Spleen (tissue), 7 donors: Measurements from ENCODE around the gene GDPD3.

Experiments
- POLR2A ChIP-seq, 3 donors: fragments of 450-650 bp; IDR thresholded peaks; one replicate each; pipeline ENCODE4 v1.5.1; 2017; ENCODE audit warnings: antibody characterized with exemption in 3 of 3, mild to moderate bottlenecking in 1 of 3
- TF ChIP-seq, protein P1 (sequence below), 11 experiments: fragments of 200-600 bp in 7 of 11; fragments of 450-650 bp in 4 of 11; sonication (generic) in 4 of 11; IDR thresholded peaks in 8 of 11; conservative IDR thresholded peaks in 3 of 11; 1 replicate in 7 of 11; 2 replicates in 4 of 11; pipeline versions ENCODE4 v1.4.0 to v1.8.0; 2016 to 2021; ENCODE audit warnings: antibody characterized with exemption in 11 of 11, inconsistent platforms in 4 of 11, mild to moderate bottlenecking in 1 of 11
- donor health status: DM: no; HTN: no; CAD: no; lungs with moderate emphysema.
- donor health status: DM: no; HTN: no; CAD: no.
- donor health status: DM: no; HTN: no; CAD: no.

DNA sequence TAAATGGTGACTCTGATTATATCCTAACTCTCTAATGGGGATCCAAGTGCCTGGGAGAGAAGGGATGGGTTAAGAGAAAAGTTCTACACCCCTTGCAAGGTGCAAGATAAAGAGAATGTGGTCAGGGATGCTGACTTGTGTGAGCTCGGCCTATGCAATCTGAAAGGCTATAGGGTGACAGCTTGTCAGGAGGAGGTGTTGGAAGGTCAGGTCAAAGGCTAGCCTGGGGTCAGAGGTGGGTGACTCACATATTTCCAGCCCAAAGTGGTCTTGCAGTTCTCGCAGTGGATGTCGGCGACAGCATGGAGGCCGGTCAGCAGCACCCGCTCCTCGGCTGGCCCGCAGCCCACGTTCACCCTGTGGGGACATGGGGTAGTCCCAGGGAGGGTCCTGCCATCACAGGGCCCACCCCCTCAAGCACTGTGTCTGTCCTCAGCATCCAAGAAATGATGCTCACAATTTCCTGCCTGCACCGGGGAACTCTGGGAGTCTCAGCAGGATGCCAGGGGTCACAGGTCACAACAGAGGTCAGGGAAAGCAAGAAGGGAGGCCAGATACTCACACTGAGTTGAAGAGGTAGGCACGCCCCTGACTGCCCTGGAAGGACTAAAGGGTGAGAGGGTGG is 18.7 kb downstream of the GDPD3 start:
- TF ChIP-seq POLR2A (IDR thresholded peaks at IDR 0.05): no peak
- TF ChIP-seq, protein P1, sequence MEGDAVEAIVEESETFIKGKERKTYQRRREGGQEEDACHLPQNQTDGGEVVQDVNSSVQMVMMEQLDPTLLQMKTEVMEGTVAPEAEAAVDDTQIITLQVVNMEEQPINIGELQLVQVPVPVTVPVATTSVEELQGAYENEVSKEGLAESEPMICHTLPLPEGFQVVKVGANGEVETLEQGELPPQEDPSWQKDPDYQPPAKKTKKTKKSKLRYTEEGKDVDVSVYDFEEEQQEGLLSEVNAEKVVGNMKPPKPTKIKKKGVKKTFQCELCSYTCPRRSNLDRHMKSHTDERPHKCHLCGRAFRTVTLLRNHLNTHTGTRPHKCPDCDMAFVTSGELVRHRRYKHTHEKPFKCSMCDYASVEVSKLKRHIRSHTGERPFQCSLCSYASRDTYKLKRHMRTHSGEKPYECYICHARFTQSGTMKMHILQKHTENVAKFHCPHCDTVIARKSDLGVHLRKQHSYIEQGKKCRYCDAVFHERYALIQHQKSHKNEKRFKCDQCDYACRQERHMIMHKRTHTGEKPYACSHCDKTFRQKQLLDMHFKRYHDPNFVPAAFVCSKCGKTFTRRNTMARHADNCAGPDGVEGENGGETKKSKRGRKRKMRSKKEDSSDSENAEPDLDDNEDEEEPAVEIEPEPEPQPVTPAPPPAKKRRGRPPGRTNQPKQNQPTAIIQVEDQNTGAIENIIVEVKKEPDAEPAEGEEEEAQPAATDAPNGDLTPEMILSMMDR (IDR thresholded peaks at IDR 0.05 in 8 of 11, conservative IDR thresholded peaks at IDR 0.05 in 3 of 11): no peak
